HepG2 (cell line): ENCODE data around the gene PPP2R2C.

Experiments
- CTCF ChIP-seq: sonication (generic); formaldehyde crosslinking; IDR thresholded peaks from 2 replicates; pipeline ENCODE4 v1.5.0; 2020; ENCODE audit warnings: mild to moderate bottlenecking, missing genetic modification reagents, moderate library complexity
- GFI1 ChIP-seq: sonication (generic); formaldehyde crosslinking; IDR thresholded peaks from 2 replicates; pipeline ENCODE4 v1.5.0; 2020; ENCODE audit warnings: missing genetic modification reagents, mild to moderate bottlenecking, borderline replicate concordance
- NR2F2 ChIP-seq: IDR thresholded peaks from 2 replicates; pipeline ENCODE4 v1.6.1; 2012; ENCODE audit warnings: low read depth, inconsistent platforms, borderline replicate concordance
- RAD51 ChIP-seq: fragments of 450-650 bp; IDR thresholded peaks from 2 replicates; pipeline ENCODE4 v1.6.1; 2016; ENCODE audit warnings: borderline replicate concordance
- SETDB1 ChIP-seq: sonication (generic); formaldehyde crosslinking; IDR thresholded peaks from 2 replicates; pipeline ENCODE4 v1.5.1; 2020; ENCODE audit warnings: missing genetic modification reagents, mild to moderate bottlenecking, borderline replicate concordance
- SP1 ChIP-seq, 2 experiments: fragments of 450-650 bp in 1 of 2; sonication (generic) in 1 of 2; formaldehyde crosslinking in 1 of 2; IDR thresholded peaks; 2 replicates each; pipeline versions ENCODE4 v1.4.0 to v1.6.1; 2016 to 2020; ENCODE audit warnings: missing genetic modification reagents in 1 of 2
- TP53 ChIP-seq: sonication (generic); formaldehyde crosslinking; conservative IDR thresholded peaks from 2 replicates; pipeline ENCODE4 v1.4.0; 2020; ENCODE audit warnings: missing genetic modification reagents
- ZNF224 ChIP-seq: sonication (generic); formaldehyde crosslinking; IDR thresholded peaks from 2 replicates; pipeline ENCODE4 v1.5.0; 2020; ENCODE audit warnings: mild to moderate bottlenecking, missing genetic modification reagents
- ZNF580 ChIP-seq: IDR thresholded peaks from 2 replicates; pipeline ENCODE4 v1.6.1; 2016; ENCODE audit warnings: low read depth, borderline replicate concordance
- ZNF766 ChIP-seq: sonication (generic); formaldehyde crosslinking; IDR thresholded peaks from 2 replicates; pipeline ENCODE4 v1.5.0; 2020; ENCODE audit warnings: missing genetic modification reagents, borderline replicate concordance

- no peak for TF ChIP-seq SP1 (IDR thresholded peaks at IDR 0.05)
- no peak for TF ChIP-seq SP1 (CRISPR knock-in tag; IDR thresholded peaks at IDR 0.05)
- no peak for TF ChIP-seq CTCF (CRISPR knock-in tag)
- TF ChIP-seq ZNF224 (CRISPR knock-in tag) = no peak
- no peak for TF ChIP-seq RAD51
- no peak for TF ChIP-seq ZNF766
- TF ChIP-seq GFI1 (CRISPR knock-in tag) = no peak
- no peak for TF ChIP-seq TP53
- no peak for TF ChIP-seq NR2F2
- no peak for TF ChIP-seq ZNF580 (CRISPR knock-in tag)
- no peak for TF ChIP-seq SETDB1 (CRISPR knock-in tag)
Measured at GRCh38 chr4:6379767-6380745, 92.4 kb downstream of the PPP2R2C start.
